ENCODE results near the gene MST1. TPM values are rescaled to one million over a fixed set of nuclear protein-coding genes. Genes with fewer than 3 reads are reported as not detected.

The MST1 gene
- total RNA-seq, 1 experiment from 2014 or later, result 1.7 TPM

DNA sequence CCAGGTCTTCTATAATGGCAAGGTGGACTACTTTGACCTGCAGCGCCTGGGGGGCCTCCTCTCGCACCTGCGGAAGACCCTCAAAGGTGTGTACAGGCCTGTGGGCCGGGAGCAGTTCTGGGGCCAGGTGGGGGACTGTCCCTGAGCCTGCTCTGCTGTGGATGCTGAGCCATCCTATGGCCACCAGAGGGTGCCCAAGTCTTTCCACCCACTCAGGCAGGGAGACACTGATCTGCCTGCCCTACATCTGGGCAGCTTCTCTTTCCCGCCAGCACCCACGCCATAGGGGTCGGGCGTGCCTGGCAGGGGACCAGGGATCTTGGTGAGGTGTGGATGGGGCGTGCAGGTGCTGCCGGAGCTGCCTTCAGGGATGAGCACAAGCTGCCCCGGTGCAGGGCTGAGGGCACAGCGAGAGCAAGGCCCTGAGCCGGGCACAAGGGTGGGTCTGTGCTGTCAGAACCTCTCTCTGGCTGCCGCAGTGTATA, 14.2 kb upstream of the MST1 start:
- Histone ChIP-seq H3K9me3 (ENCODE audit: low read length) (no peaks in the 10 kb centered on the region), H3K27ac (ENCODE audit: low read length) (no peak overlapping the region), H3K9ac (ENCODE audit: low read length) (no peak overlapping the region), H3K9me2 (replicated peaks; ENCODE audit: low read length) (no peaks in the 10 kb centered on the region), H3K4me1 (ENCODE audit: insufficient read depth, low read length) (no peaks in the 10 kb centered on the region), H4K20me1 (ENCODE audit: low read length) (no peaks in the 10 kb centered on the region), H3K4me3 (ENCODE audit: low read length) (no peak overlapping the region), H3K79me2 (ENCODE audit: low read length) (no peaks in the 10 kb centered on the region), H3K36me3 (ENCODE audit: low read depth, low read length) (peaks cover 10% of the 10 kb centered on the region; the same call in 1 of the 2 replicates), H3F3A (ENCODE audit: low read length, unreplicated experiment) (no peaks in the 10 kb centered on the region), H2AFZ (ENCODE audit: low read length) (no peak overlapping the region), H3K4me2 (ENCODE audit: low read length) (no peak overlapping the region), H3K27me3 (ENCODE audit: low read length) (no peaks in the 10 kb centered on the region)
- ChIA-PET CTCF (interaction anchor here (0.6 kb wide), 1 partner anchor 233 kb away, joined by 10 read pairs; the partner anchor contains the start of gene DAG1), POLR2A (ENCODE audit: unreplicated experiment) (no interaction called here)
- intact Hi-C loops (cut with micrococcal nuclease), result loop anchor here (1.0 kb wide), 3 partner anchors 99 to 203 kb away; no protein-coding TSS in a partner anchor
- no TSS peak for BruUV-seq (replicated peaks)
- DNase-seq, result peak; percentile 81
- ATAC-seq, result peak; percentile 88
- TF ChIP-seq EZH2phosphoT487 (IDR thresholded peaks at IDR 0.05; ENCODE audit: borderline replicate concordance, low read length) (no peak), EZH2 (IDR thresholded peaks at IDR 0.05; ENCODE audit: low read length, unreplicated experiment) (no peak)
- TF ChIP-seq, protein P1, sequence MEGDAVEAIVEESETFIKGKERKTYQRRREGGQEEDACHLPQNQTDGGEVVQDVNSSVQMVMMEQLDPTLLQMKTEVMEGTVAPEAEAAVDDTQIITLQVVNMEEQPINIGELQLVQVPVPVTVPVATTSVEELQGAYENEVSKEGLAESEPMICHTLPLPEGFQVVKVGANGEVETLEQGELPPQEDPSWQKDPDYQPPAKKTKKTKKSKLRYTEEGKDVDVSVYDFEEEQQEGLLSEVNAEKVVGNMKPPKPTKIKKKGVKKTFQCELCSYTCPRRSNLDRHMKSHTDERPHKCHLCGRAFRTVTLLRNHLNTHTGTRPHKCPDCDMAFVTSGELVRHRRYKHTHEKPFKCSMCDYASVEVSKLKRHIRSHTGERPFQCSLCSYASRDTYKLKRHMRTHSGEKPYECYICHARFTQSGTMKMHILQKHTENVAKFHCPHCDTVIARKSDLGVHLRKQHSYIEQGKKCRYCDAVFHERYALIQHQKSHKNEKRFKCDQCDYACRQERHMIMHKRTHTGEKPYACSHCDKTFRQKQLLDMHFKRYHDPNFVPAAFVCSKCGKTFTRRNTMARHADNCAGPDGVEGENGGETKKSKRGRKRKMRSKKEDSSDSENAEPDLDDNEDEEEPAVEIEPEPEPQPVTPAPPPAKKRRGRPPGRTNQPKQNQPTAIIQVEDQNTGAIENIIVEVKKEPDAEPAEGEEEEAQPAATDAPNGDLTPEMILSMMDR (conservative IDR thresholded peaks at IDR 0.05; ENCODE audit: low read depth, low read length), result peak; percentile 85

DNA sequence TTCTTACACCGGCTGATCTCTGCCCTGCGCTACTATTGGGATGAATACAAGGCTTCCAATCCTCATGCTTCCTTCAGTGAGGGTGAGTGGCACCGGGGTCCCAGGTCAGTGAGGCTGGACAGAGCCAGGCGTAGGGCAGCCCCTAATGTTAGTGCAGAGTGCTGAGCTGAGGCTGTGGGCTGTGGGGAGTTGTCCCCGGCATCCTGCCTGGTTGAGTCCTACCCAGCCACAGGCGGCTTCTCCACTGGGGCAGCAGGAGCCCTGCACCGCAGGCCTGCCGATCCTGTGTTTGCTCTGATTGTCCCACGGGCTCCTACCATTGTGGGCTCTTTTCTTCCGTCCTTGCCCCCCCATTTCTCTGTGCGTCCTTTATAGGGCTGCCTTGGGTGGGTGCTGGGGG, 13.4 kb upstream of the MST1 start:
- H4K20me1 ChIP-seq (ENCODE audit: low read length), result no peaks in the 10 kb centered on the region
- ChIA-PET CTCF (no interaction called here), POLR2A (ENCODE audit: unreplicated experiment) (no interaction called here)
- no peaks in the 10 kb centered on the region for H3F3A ChIP-seq (ENCODE audit: low read length, unreplicated experiment)
- H3K36me3 ChIP-seq (ENCODE audit: low read depth, low read length), result peaks cover 10% of the 10 kb centered on the region; the same call in 1 of the 2 replicates
- H3K27ac ChIP-seq (ENCODE audit: low read length), result no peak overlapping the region
- BruUV-seq (replicated peaks), result no TSS peak
- H3K4me1 ChIP-seq (ENCODE audit: insufficient read depth, low read length), result no peaks in the 10 kb centered on the region
- no peak overlapping the region for H3K4me3 ChIP-seq (ENCODE audit: low read length)
- no peak overlapping the region for H3K4me2 ChIP-seq (ENCODE audit: low read length)
- DNase-seq, result no peak
- ATAC-seq, result no peak
- H3K9ac ChIP-seq (ENCODE audit: low read length), result no peak overlapping the region
- no peaks in the 10 kb centered on the region for H3K9me2 ChIP-seq (replicated peaks; ENCODE audit: low read length)
- no peaks in the 10 kb centered on the region for H3K79me2 ChIP-seq (ENCODE audit: low read length)
- H2AFZ ChIP-seq (ENCODE audit: low read length), result no peak overlapping the region
- no peaks in the 10 kb centered on the region for H3K27me3 ChIP-seq (ENCODE audit: low read length)
- H3K9me3 ChIP-seq (ENCODE audit: low read length), result no peaks in the 10 kb centered on the region
- TF ChIP-seq, protein P1 (conservative IDR thresholded peaks at IDR 0.05; ENCODE audit: low read depth, low read length), result no peak
- TF ChIP-seq EZH2 (IDR thresholded peaks at IDR 0.05; ENCODE audit: low read length, unreplicated experiment) (no peak), EZH2phosphoT487 (IDR thresholded peaks at IDR 0.05; ENCODE audit: borderline replicate concordance, low read length) (no peak)
- intact Hi-C loops (cut with micrococcal nuclease), result loop anchor here (1.0 kb wide), 3 partner anchors 100 to 204 kb away; no protein-coding TSS in a partner anchor

DNA sequence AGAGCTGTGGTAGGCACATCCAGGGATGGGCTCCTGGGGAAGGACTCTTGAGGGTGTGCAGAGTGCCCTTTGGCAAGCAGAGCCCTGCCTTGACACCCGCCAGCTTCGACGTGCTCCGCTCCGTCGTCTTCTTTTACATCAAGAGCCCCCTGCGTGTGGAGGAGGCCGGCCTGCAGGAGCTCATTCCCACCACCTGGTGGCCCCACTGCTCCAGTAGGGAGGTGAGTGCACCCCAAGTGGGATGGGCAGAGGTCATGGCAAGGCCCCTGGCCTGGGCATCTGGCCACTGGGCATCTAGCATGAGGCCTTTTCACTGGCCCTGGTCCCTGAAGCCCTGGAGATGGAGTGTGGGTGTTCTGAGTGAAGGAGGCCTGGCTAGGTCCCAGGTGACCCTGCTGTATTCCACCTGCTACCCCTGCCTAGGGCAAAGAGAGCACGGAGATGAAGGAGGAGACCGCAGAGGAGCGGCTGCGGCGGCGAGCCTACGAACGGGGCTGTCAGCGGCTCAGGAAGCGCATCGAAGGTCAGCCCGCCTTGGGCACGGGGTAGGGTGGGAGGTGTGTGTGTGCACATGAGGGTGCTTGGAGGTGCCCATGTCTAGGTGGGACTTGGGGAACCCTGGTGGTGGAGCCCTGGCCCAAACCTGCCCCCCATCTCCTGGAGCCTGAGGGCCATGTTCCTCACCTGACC, 12.3 kb upstream of the MST1 start:
- Histone ChIP-seq H3K4me2 (ENCODE audit: low read length) (no peak overlapping the region), H3F3A (ENCODE audit: low read length, unreplicated experiment) (no peaks in the 10 kb centered on the region), H3K27me3 (ENCODE audit: low read length) (no peaks in the 10 kb centered on the region), H2AFZ (ENCODE audit: low read length) (no peak overlapping the region), H3K4me3 (ENCODE audit: low read length) (no peak overlapping the region), H3K36me3 (ENCODE audit: low read depth, low read length) (peaks cover 10% of the 10 kb centered on the region; the same call in 1 of the 2 replicates), H3K9me3 (ENCODE audit: low read length) (no peaks in the 10 kb centered on the region), H3K4me1 (ENCODE audit: insufficient read depth, low read length) (no peaks in the 10 kb centered on the region), H4K20me1 (ENCODE audit: low read length) (no peaks in the 10 kb centered on the region), H3K9me2 (replicated peaks; ENCODE audit: low read length) (no peaks in the 10 kb centered on the region), H3K27ac (ENCODE audit: low read length) (no peak overlapping the region), H3K9ac (ENCODE audit: low read length) (no peak overlapping the region), H3K79me2 (ENCODE audit: low read length) (no peaks in the 10 kb centered on the region)
- no peak for ATAC-seq
- intact Hi-C loops (cut with micrococcal nuclease), result no loop called here
- DNase-seq, result no peak
- POLR2A ChIA-PET (ENCODE audit: unreplicated experiment), result interaction anchor here (0.7 kb wide), 1 partner anchor 101 kb away, joined by 5 read pairs; no protein-coding TSS in a partner anchor
- no TSS peak for BruUV-seq (replicated peaks)
- TF ChIP-seq EZH2 (IDR thresholded peaks at IDR 0.05; ENCODE audit: low read length, unreplicated experiment), result no peak
- TF ChIP-seq EZH2phosphoT487 (IDR thresholded peaks at IDR 0.05; ENCODE audit: borderline replicate concordance, low read length), result no peak
- TF ChIP-seq, protein P1 (conservative IDR thresholded peaks at IDR 0.05; ENCODE audit: low read depth, low read length), result peak; percentile 68
- CTCF ChIA-PET, result interaction anchor here (0.5 to 1.1 kb wide), 4 partner anchors 85 to 279 kb away, joined by 3 to 10 read pairs (median 4); partner anchors contain the start of gene IP6K1
